HepG2 (cell line): ENCODE results near the gene SEMA4C. TPM values are rescaled to one million over a fixed set of nuclear protein-coding genes. Genes with fewer than 3 reads are reported as not detected.

Source experiments
- DRAP1 ChIP-seq: IDR thresholded peaks from 2 replicates; pipeline ENCODE4 v1.6.1; 2016; ENCODE audit warnings: missing genetic modification reagents, missing compliant biosample characterization
- KIAA2018 ChIP-seq: sonication (generic); formaldehyde crosslinking; IDR thresholded peaks from 2 replicates; pipeline ENCODE4 v1.5.0; 2020; ENCODE audit warnings: mild to moderate bottlenecking, missing genetic modification reagents, borderline replicate concordance
- PHB2 ChIP-seq: fragments of 450-650 bp; IDR thresholded peaks from 2 replicates; pipeline ENCODE4 v1.6.1; 2018; ENCODE audit not compliant: partially characterized antibody
- ZBED4 ChIP-seq: sonication (generic); formaldehyde crosslinking; IDR thresholded peaks from 2 replicates; pipeline ENCODE4 v1.4.0; 2020; ENCODE audit warnings: missing genetic modification reagents, borderline replicate concordance
- ZFP36L1 ChIP-seq: sonication (generic); formaldehyde crosslinking; IDR thresholded peaks from 2 replicates; pipeline ENCODE4 v1.8.0; 2022; ENCODE audit warnings: mild to moderate bottlenecking, missing genetic modification reagents, moderate library complexity
- ZMYM4 ChIP-seq: sonication (generic); formaldehyde crosslinking; IDR thresholded peaks from 2 replicates; pipeline ENCODE4 v1.8.1; 2023; ENCODE audit warnings: mild to moderate bottlenecking, missing genetic modification reagents
- ZNF710 ChIP-seq: sonication (generic); formaldehyde crosslinking; IDR thresholded peaks from 2 replicates; pipeline ENCODE4 v1.5.0; 2020; ENCODE audit warnings: mild to moderate bottlenecking, missing genetic modification reagents, borderline replicate concordance
- ZNF724P ChIP-seq: sonication (generic); formaldehyde crosslinking; IDR thresholded peaks from 2 replicates; pipeline ENCODE4 v1.8.0; 2022; ENCODE audit warnings: missing genetic modification reagents, borderline replicate concordance
- ZNF781 ChIP-seq: sonication (generic); formaldehyde crosslinking; IDR thresholded peaks from 2 replicates; pipeline ENCODE4 v1.5.1; 2020; ENCODE audit warnings: borderline replicate concordance, mild to moderate bottlenecking, missing genetic modification reagents; ENCODE audit errors: not compliant biosample characterization
- ZSCAN29 ChIP-seq: sonication (generic); formaldehyde crosslinking; conservative IDR thresholded peaks from 2 replicates; pipeline ENCODE4 v1.4.0; 2020; ENCODE audit warnings: mild to moderate bottlenecking, missing genetic modification reagents
- polyA plus RNA-seq, 8 experiments: library from polyadenylated mRNA; depleted of rRNA in 3 of 8; stranded (reverse) in 7 of 8; unstranded in 1 of 8; fragments of >200 nt; fragmentation: Illumina TruSeq in 4 of 8; extraction: Trizol in 4 of 8; gene quantifications; 2 replicates each; pipeline versions ENCODE4 v1.2.1 to v1.2.3, GENCODE V29; 2011 to 2016; ENCODE audit warnings: low read depth in 4 of 8, missing spikeins in 1 of 8, mixed read lengths in 1 of 8; ENCODE audit not compliant: insufficient read depth in 1 of 8
- total RNA-seq, 5 experiments: library from RNA; depleted of rRNA; stranded (reverse); fragments of >200 nt; fragmentation: Illumina TruSeq; extraction: Trizol; gene quantifications; 2 replicates each; pipeline ENCODE4 v1.2.3, GENCODE V29; 2016; ENCODE audit warnings: low read depth in 1 of 5

SEMA4C gene
- total and polyA plus RNA-seq, 2 of the 13 experiments (the other 11 are each of a cell fraction or from before 2014, with no cell fraction given), result 25.9 to 46.6 TPM

- TF ChIP-seq KIAA2018 (CRISPR knock-in tag), result no peak
- TF ChIP-seq ZSCAN29, result peak; percentile 42; the same call in 1 of the 2 replicates
- TF ChIP-seq ZFP36L1 (CRISPR knock-in tag), result 0 out of 2 replicates have a peak, but pooled peaks have one; percentile 31
- TF ChIP-seq ZNF724P (CRISPR knock-in tag), result peak; percentile 75; the same call in 1 of the 2 replicates
- peak; percentile 94 for TF ChIP-seq ZMYM4 (CRISPR knock-in tag)
- TF ChIP-seq ZNF710 (CRISPR knock-in tag), result peak; percentile 50; the same call in 1 of the 2 replicates
- TF ChIP-seq ZNF781, result peak; percentile 71
- TF ChIP-seq PHB2, result no peak
- peak; percentile 48; the same call in 1 of the 2 replicates for TF ChIP-seq ZBED4
- TF ChIP-seq DRAP1 (CRISPR knock-in tag), result peak; percentile 82
Measured at GRCh38 chr2:96857667-96858372, 12.1 kb downstream of the SEMA4C start, which contains the start of gene ANKRD39 (continued).
